K562 (cell line): ENCODE results near the gene LEMD3. TPM values are rescaled to one million over a fixed set of nuclear protein-coding genes. Genes with fewer than 3 reads are reported as not detected.

Source experiments
- ARID1B ChIP-seq: fragments of 450-650 bp; IDR thresholded peaks from 2 replicates; pipeline ENCODE4 v1.6.1; 2016; ENCODE audit warnings: antibody characterized with exemption, mild to moderate bottlenecking, inconsistent platforms
- BHLHE40 ChIP-seq: IDR thresholded peaks from 2 replicates; pipeline ENCODE4 v1.6.1; 2011; ENCODE audit warnings: low read length, improper control_type of control experiment
- ESRRB ChIP-seq: fragments of 250-450 bp; sonication (Bioruptor Pico); IDR thresholded peaks from 2 replicates; pipeline ENCODE4 v1.5.0; 2020; ENCODE audit warnings: mild to moderate bottlenecking, moderate library complexity, borderline replicate concordance
- ETS2 ChIP-seq: IDR thresholded peaks from 2 replicates; pipeline ENCODE4 v1.6.1; 2016; ENCODE audit warnings: borderline replicate concordance, missing genetic modification characterization, mild to moderate bottlenecking, moderate library complexity, missing compliant biosample characterization; ENCODE audit not compliant: poor library complexity, severe bottlenecking
- ETV6 ChIP-seq, 3 experiments: fragments of 150-350 bp in 1 of 3; sonication (generic) in 1 of 3; formaldehyde crosslinking in 1 of 3; IDR thresholded peaks; 2 replicates each; pipeline versions ENCODE4 v1.6.1 to v1.8.0; 2014 to 2022; ENCODE audit warnings: borderline replicate concordance in 2 of 3, low read depth in 2 of 3, antibody characterized with exemption in 1 of 3, low read length in 1 of 3, mild to moderate bottlenecking in 1 of 3, missing genetic modification reagents in 1 of 3
- GTF2F1 ChIP-seq: IDR thresholded peaks from 2 replicates; pipeline ENCODE4 v1.6.1; 2011; ENCODE audit warnings: low read depth, low read length, improper control_type of control experiment
- HIVEP1 ChIP-seq: fragments of 250-450 bp; sonication (Bioruptor Pico); IDR thresholded peaks from 2 replicates; pipeline ENCODE4 v1.4.0; 2020; ENCODE audit warnings: mild to moderate bottlenecking
- HNRNPK ChIP-seq: fragments of 200-400 bp; formaldehyde crosslinking; IDR thresholded peaks from one replicate; pipeline ENCODE4 v1.6.1; 2018; ENCODE audit warnings: mild to moderate bottlenecking, low read depth, low read length; ENCODE audit not compliant: poor library complexity, severe bottlenecking
- HOXB6 ChIP-seq: fragments of 250-450 bp; sonication (Bioruptor Pico); IDR thresholded peaks from 2 replicates; pipeline ENCODE4 v1.5.1; 2022; ENCODE audit warnings: mild to moderate bottlenecking, borderline replicate concordance
- LCOR ChIP-seq: sonication (generic); formaldehyde crosslinking; IDR thresholded peaks from 2 replicates; pipeline ENCODE4 v1.8.0; 2022; ENCODE audit warnings: mild to moderate bottlenecking, missing genetic modification reagents
- NFIX ChIP-seq: fragments of 250-450 bp; sonication (Bioruptor Pico); IDR thresholded peaks from 2 replicates; pipeline ENCODE4 v1.4.0; 2020; ENCODE audit warnings: low read depth, mild to moderate bottlenecking, moderate library complexity
- RFX1 ChIP-seq: fragments of 450-650 bp; IDR thresholded peaks from 2 replicates; pipeline ENCODE4 v1.6.1; 2016; ENCODE audit warnings: mild to moderate bottlenecking, moderate library complexity
- SAFB2 ChIP-seq: fragments of 200-400 bp; formaldehyde crosslinking; IDR thresholded peaks from 2 replicates; pipeline ENCODE4 v1.6.1; 2018; ENCODE audit warnings: borderline replicate concordance, low read length, low read depth, moderate library complexity; ENCODE audit not compliant: severe bottlenecking
- SRSF9 ChIP-seq: fragments of 200-400 bp; formaldehyde crosslinking; IDR thresholded peaks from 2 replicates; pipeline ENCODE4 v1.6.1; 2017; ENCODE audit warnings: low read depth, low read length, borderline replicate concordance
- ZNF583 ChIP-seq: fragments of 250-450 bp; sonication (Bioruptor Pico); IDR thresholded peaks from 2 replicates; pipeline ENCODE4 v1.4.0; 2020
- ZNF584 ChIP-seq: fragments of 200-800 bp; sonication (Bioruptor generic); IDR thresholded peaks from 2 replicates; pipeline ENCODE4 v1.6.1; 2016; ENCODE audit warnings: low read depth, mild to moderate bottlenecking, missing genetic modification characterization, missing compliant biosample characterization
- ZNF77 ChIP-seq: fragments of 250-450 bp; sonication (Bioruptor Pico); IDR thresholded peaks from 2 replicates; pipeline ENCODE4 v1.5.0; 2020
- polyA plus RNA-seq, 8 experiments: library from polyadenylated mRNA; depleted of rRNA in 4 of 8; stranded (reverse) in 5 of 8; unstranded in 3 of 8; fragments of >200 nt; fragmentation: Nextera tagmentation in 2 of 8; fragmentation: Illumina TruSeq in 1 of 8; extraction: Ambion mirVana in 2 of 8; extraction: Trizol in 1 of 8; gene quantifications; 2 replicates each; pipeline versions ENCODE4 v1.2.1 to v1.2.3, GENCODE V29; 2011 to 2014; ENCODE audit warnings: inconsistent platforms in 1 of 8, missing spikeins in 1 of 8
- total RNA-seq, 7 experiments: library from RNA; depleted of rRNA in 6 of 7; stranded (reverse); fragments of >200 nt in 6 of 7; fragmentation: Illumina TruSeq in 2 of 7; extraction: Trizol in 2 of 7; gene quantifications; 2 replicates each; pipeline versions ENCODE4 v1.2.1 to v1.2.3, GENCODE V29; 2011 to 2021; ENCODE audit warnings: low replicate concordance in 1 of 7
- TF ChIP-seq, protein P1 (sequence below): fragments of 450-650 bp; IDR thresholded peaks from 2 replicates; pipeline ENCODE4 v1.6.1; 2016; ENCODE audit warnings: borderline replicate concordance

Gene LEMD3
- total and polyA plus RNA-seq, 9 of the 15 experiments (the other 6 are each of a cell fraction or from before 2014, with no cell fraction given): 6.8 to 37.4 (median 17.2) TPM

DNA sequence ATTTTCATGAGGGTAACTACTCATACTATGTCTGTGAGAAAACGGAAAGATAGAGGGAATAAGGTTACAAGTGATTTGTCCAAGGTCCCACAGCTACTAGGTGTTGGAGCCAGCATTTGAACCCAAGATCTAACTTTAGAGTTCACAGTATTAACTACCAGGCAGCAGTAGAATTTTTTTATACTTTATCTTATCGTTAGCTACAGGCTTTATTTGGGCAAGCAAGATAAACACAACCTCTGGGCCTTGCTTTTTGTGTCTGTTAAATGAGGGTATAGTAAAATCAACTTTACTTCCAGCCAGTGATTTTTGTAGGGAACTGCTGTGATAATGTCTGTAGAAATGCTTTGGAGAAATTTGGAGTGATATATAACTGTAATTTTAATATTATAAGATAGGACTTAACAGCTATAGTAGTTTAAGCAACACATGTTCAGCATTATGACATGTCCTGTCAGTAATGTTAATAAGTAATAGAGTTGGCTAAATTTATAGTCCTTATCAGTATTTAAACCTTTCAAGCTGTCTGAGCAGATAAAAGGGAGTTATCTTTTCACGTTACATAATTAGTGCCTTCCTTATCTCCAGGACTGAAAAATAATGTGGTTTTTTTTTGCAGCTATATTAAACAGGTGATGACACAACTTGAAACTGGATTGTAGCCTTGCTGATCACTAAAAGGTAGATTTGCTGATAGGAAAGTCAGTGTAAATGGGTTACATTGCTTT lies 12.8 kb downstream of the LEMD3 start (continued):
- TF ChIP-seq ESRRB (CRISPR knock-in tag): no peak
- TF ChIP-seq ZNF583 (CRISPR knock-in tag): no peak
- TF ChIP-seq NFIX (CRISPR knock-in tag): no peak
- no peak for TF ChIP-seq GTF2F1
- no peak for TF ChIP-seq HIVEP1 (CRISPR knock-in tag)
- TF ChIP-seq ZNF77 (CRISPR knock-in tag): no peak
- no peak for TF ChIP-seq SRSF9
- peak; percentile 83 for TF ChIP-seq ARID1B
- TF ChIP-seq HNRNPK: no peak
- TF ChIP-seq ETS2 (tag): no peak
- TF ChIP-seq, protein P1, sequence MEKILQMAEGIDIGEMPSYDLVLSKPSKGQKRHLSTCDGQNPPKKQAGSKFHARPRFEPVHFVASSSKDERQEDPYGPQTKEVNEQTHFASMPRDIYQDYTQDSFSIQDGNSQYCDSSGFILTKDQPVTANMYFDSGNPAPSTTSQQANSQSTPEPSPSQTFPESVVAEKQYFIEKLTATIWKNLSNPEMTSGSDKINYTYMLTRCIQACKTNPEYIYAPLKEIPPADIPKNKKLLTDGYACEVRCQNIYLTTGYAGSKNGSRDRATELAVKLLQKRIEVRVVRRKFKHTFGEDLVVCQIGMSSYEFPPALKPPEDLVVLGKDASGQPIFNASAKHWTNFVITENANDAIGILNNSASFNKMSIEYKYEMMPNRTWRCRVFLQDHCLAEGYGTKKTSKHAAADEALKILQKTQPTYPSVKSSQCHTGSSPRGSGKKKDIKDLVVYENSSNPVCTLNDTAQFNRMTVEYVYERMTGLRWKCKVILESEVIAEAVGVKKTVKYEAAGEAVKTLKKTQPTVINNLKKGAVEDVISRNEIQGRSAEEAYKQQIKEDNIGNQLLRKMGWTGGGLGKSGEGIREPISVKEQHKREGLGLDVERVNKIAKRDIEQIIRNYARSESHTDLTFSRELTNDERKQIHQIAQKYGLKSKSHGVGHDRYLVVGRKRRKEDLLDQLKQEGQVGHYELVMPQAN: no peak
- TF ChIP-seq HOXB6 (CRISPR knock-in tag): no peak
- TF ChIP-seq ETV6 (IDR thresholded peaks at IDR 0.05; ENCODE audit: borderline replicate concordance in 1 of 2, low read depth in 2 of 2, low read length in 1 of 2): no peak
- TF ChIP-seq ETV6 (CRISPR knock-in tag; IDR thresholded peaks at IDR 0.05; ENCODE audit: borderline replicate concordance): no peak
- no peak for TF ChIP-seq BHLHE40
- TF ChIP-seq SAFB2: no peak
- no peak for TF ChIP-seq LCOR (CRISPR knock-in tag)
- TF ChIP-seq RFX1: no peak
- no peak for TF ChIP-seq ZNF584 (CRISPR knock-in tag)
